Hepatocyte (in vitro differentiated cells): ENCODE measurements around the gene BPIFB2. TPM values are rescaled to one million over a fixed set of nuclear protein-coding genes. Genes with fewer than 3 reads are reported as not detected.

Source experiments
- DNase-seq: peaks from one replicate; pipeline ENCODE4 v3.0.0-alpha.2; 2016; ENCODE audit warnings: low spot score
- H2AFZ ChIP-seq: fragments of 200-600 bp; sonication (generic); 2 replicates; pipeline ENCODE4 v1.6.0; 2016; ENCODE audit warnings: antibody characterized with exemption, mild to moderate bottlenecking
- H3K27ac ChIP-seq: fragments of 200-600 bp; sonication (generic); 2 replicates; pipeline ENCODE4 v1.5.1; 2016; ENCODE audit warnings: mild to moderate bottlenecking
- H3K27me3 ChIP-seq: fragments of 200-600 bp; sonication (generic); 2 replicates; pipeline ENCODE4 v1.6.1; 2016
- H3K36me3 ChIP-seq: fragments of 200-600 bp; sonication (generic); replicated peaks from 2 replicates; pipeline ENCODE4 v1.5.1; 2016; ENCODE audit warnings: low read depth; ENCODE audit not compliant: insufficient read depth
- H3K4me1 ChIP-seq: fragments of 200-600 bp; sonication (generic); 2 replicates; pipeline ENCODE4 v1.5.1; 2016; ENCODE audit warnings: mild to moderate bottlenecking, moderate library complexity; ENCODE audit not compliant: insufficient read depth
- H3K4me2 ChIP-seq: fragments of 200-600 bp; sonication (generic); 2 replicates; pipeline ENCODE4 v1.6.0; 2016
- H3K4me3 ChIP-seq: fragments of 200-600 bp; sonication (generic); 2 replicates; pipeline ENCODE4 v1.5.1; 2016; ENCODE audit warnings: mild to moderate bottlenecking
- H3K79me2 ChIP-seq: fragments of 200-600 bp; sonication (generic); 2 replicates; pipeline ENCODE4 v1.6.0; 2017; ENCODE audit warnings: mild to moderate bottlenecking
- H3K9me2 ChIP-seq: fragments of 200-600 bp; sonication (generic); replicated peaks from 2 replicates; pipeline ENCODE4 v1.6.0; 2017; ENCODE audit warnings: mild to moderate bottlenecking; ENCODE audit not compliant: insufficient read depth
- H3K9me3 ChIP-seq: fragments of 200-600 bp; sonication (generic); 2 replicates; pipeline ENCODE4 v1.5.1; 2016; ENCODE audit warnings: low read depth, mild to moderate bottlenecking
- H4K20me1 ChIP-seq: fragments of 200-600 bp; sonication (generic); 2 replicates; pipeline ENCODE4 v1.6.0; 2016; ENCODE audit warnings: mild to moderate bottlenecking; ENCODE audit not compliant: insufficient read depth, poor library complexity, severe bottlenecking
- CTCF ChIP-seq: fragments of 200-600 bp; sonication (generic); IDR thresholded peaks from 2 replicates; pipeline ENCODE4 v1.5.1; 2016; ENCODE audit warnings: antibody characterized with exemption, mild to moderate bottlenecking; ENCODE audit not compliant: poor library complexity
- EZH2 ChIP-seq: fragments of 200-600 bp; sonication (generic); IDR thresholded peaks from 2 replicates; pipeline ENCODE4 v1.6.1; 2016; ENCODE audit warnings: antibody characterized with exemption, mild to moderate bottlenecking, borderline replicate concordance
- EZH2phosphoT487 ChIP-seq: fragments of 200-600 bp; sonication (generic); IDR thresholded peaks from one replicate; pipeline ENCODE4 v1.6.1; 2018; ENCODE audit warnings: antibody characterized with exemption, mild to moderate bottlenecking, low read depth, moderate library complexity; ENCODE audit not compliant: unreplicated experiment, severe bottlenecking
- WGBS: methylation state at CpG from one replicate; pipeline ENCODE4 v1.1.6; 2016; ENCODE audit warnings: low lambda C conversion rate; ENCODE audit errors: missing lambda C conversion rate; 5-methylcytosine and 5-hydroxymethylcytosine counted together
- polyA plus RNA-seq: library from polyadenylated mRNA; unstranded; fragments of >200 nt; fragmentation: Nextera tagmentation; extraction: Ambion mirVana; gene quantifications from 2 replicates; pipeline ENCODE4 v1.2.1, GENCODE V29; 2016
- total RNA-seq: library from RNA; depleted of rRNA; stranded (reverse); fragments of >200 nt; gene quantifications from 2 replicates; pipeline ENCODE4 v1.2.3, GENCODE V29; 2014

BPIFB2 gene
- total and polyA plus RNA-seq, 2 experiments from 2014 or later: 0.30 to 0.70 TPM

GRCh38 chr20:33038243-33038642 lies 30.7 kb downstream of the BPIFB2 start:
- no peak for DNase-seq
- 90% methylated on average over 4 of the region's 4 CpGs for WGBS
- Histone ChIP-seq H3K4me3 (no peak overlapping the region), H3K27ac (no peak overlapping the region), H3K36me3 (no peaks in the 10 kb centered on the region), H3K4me2 (no peak overlapping the region), H4K20me1 (no peaks in the 10 kb centered on the region), H2AFZ (no peak overlapping the region), H3K9me3 (no peaks in the 10 kb centered on the region), H3K79me2 (no peaks in the 10 kb centered on the region), H3K9me2 (no peaks in the 10 kb centered on the region), H3K27me3 (peaks cover 12% of the 10 kb centered on the region), H3K4me1 (no peaks in the 10 kb centered on the region)
- no peak for TF ChIP-seq CTCF
- no peak for TF ChIP-seq EZH2
- no peak for TF ChIP-seq EZH2phosphoT487

DNA sequence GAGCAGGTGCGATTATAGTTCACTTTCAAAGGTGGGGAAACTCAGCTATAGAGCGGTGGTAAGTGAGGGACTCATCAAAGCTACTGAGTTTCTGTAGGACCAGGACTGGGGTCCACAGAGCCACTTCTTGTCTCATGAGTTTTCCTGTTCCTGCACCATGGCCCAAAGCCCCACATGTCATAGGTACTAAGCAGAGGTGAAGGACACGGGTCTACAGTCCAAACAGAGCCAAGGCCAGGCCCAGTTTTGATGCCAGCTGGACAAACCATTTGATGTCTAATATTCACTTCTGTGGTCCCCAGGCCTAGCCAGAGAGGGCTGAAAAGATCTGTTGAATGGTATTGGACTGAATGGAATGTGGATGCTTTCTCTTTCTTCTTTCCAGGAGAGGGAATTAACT lies 34.9 kb downstream of the BPIFB2 start:
- Histone ChIP-seq H3K27me3 (peaks cover 4% of the 10 kb centered on the region), H3K4me1 (no peaks in the 10 kb centered on the region), H3K27ac (no peak overlapping the region), H2AFZ (no peak overlapping the region), H3K36me3 (no peaks in the 10 kb centered on the region), H3K4me3 (no peak overlapping the region), H3K79me2 (no peaks in the 10 kb centered on the region), H4K20me1 (no peaks in the 10 kb centered on the region), H3K4me2 (no peak overlapping the region), H3K9me2 (no peaks in the 10 kb centered on the region), H3K9me3 (no peaks in the 10 kb centered on the region)
- TF ChIP-seq CTCF (no peak), EZH2 (no peak), EZH2phosphoT487 (no peak)
- WGBS: 91% methylated on average over 3 of the region's 3 CpGs
- DNase-seq: no peak

GRCh38 chr20:33042983-33043730 lies 35.7 kb downstream of the BPIFB2 start:
- 81% methylated on average over 2 of the region's 2 CpGs for WGBS

More at GRCh38 chr20:33042983-33043730, 35.7 kb downstream of the BPIFB2 start:
- Histone ChIP-seq H3K27me3 (peaks cover 4% of the 10 kb centered on the region), H2AFZ (no peak overlapping the region), H3K4me2 (no peak overlapping the region), H4K20me1 (no peaks in the 10 kb centered on the region), H3K9me2 (no peaks in the 10 kb centered on the region), H3K79me2 (no peaks in the 10 kb centered on the region), H3K9me3 (no peaks in the 10 kb centered on the region), H3K36me3 (no peaks in the 10 kb centered on the region), H3K4me1 (no peaks in the 10 kb centered on the region), H3K27ac (no peak overlapping the region), H3K4me3 (no peak overlapping the region)
- no peak for DNase-seq
- no peak for TF ChIP-seq EZH2phosphoT487
- TF ChIP-seq EZH2: no peak
- TF ChIP-seq CTCF: no peak
